A549 (cell line): ENCODE measurements around the gene CAMK1G. TPM values are rescaled to one million over a fixed set of nuclear protein-coding genes. Genes with fewer than 3 reads are reported as not detected.
A peak's percentile ranks its signal among the peaks of the same experiment; 100 is the strongest.

Experiments used
- ATAC-seq, 2 experiments: fragments of 200-7000 bp in 1 of 2; fragments of >200 bp in 1 of 2; cut with Nextera tagmentation in 1 of 2; cut with Tn5 transposase in 1 of 2; 3 replicates each; pipeline versions ENCODE4 v1.8.0 to v1.9.1; 2018 to 2020; ENCODE audit warnings: mild to moderate bottlenecking in 1 of 2, moderate library complexity in 1 of 2
- CTCF ChIA-PET: fragments of 300-600 bp; sonication (Branson Sonifier 250); formaldehyde crosslinking; extraction: SDS; loops from one replicate; lab custom pipeline; 2021; ENCODE audit warnings: antibody characterized with exemption, inconsistent platforms; lab: Yijun Ruan, JAX
- POLR2A ChIA-PET: fragments of 350-600 bp; formaldehyde crosslinking; extraction: SDS; loops from one replicate; lab custom pipeline; 2021; ENCODE audit warnings: antibody characterized with exemption, inconsistent platforms; lab: Yijun Ruan, JAX
- DNase-seq, 2 experiments: peaks; one replicate each; pipeline versions ENCODE4 v3.0.0 to v3.0.0-alpha.2; 2011 to 2016; ENCODE audit warnings: low read depth in 1 of 2, low spot score in 1 of 2
- FAIRE-seq: peaks from 2 replicates; lab custom pipeline; 2011; peaks lifted over from hg19 to GRCh38; lab: Jason Lieb, UNC
- H3K27ac ChIP-seq, 2 experiments: fragments of >200 bp; sonication (Bioruptor Twin); formaldehyde crosslinking; 3 replicates each; pipeline ENCODE4 v1.5.1; 2016 to 2017
- H3K4me1 ChIP-seq: fragments of >200 bp; sonication (Bioruptor Twin); formaldehyde crosslinking; 3 replicates; pipeline ENCODE4 v1.6.1; 2016
- H3K4me2 ChIP-seq: fragments of >200 bp; sonication (Bioruptor Twin); formaldehyde crosslinking; 3 replicates; pipeline ENCODE4 v1.6.1; 2016
- H3K4me3 ChIP-seq: fragments of >200 bp; sonication (Bioruptor Twin); formaldehyde crosslinking; 3 replicates; pipeline ENCODE4 v1.5.1; 2016
- H3K9me3 ChIP-seq: fragments of >200 bp; sonication (Bioruptor Twin); formaldehyde crosslinking; 3 replicates; pipeline ENCODE4 v1.6.1; 2016
- ATOH8 ChIP-seq: fragments of 250-450 bp; sonication (Bioruptor Pico); IDR thresholded peaks from 2 replicates; pipeline ENCODE4 v1.5.0; 2020; ENCODE audit warnings: low read depth, mild to moderate bottlenecking, moderate library complexity
- BCL3 ChIP-seq: fragments of >200 bp; sonication (Bioruptor Twin); formaldehyde crosslinking; IDR thresholded peaks from 3 replicates; pipeline ENCODE4 v1.6.1; 2016
- CBX2 ChIP-seq: fragments of 200-600 bp; sonication (generic); IDR thresholded peaks from 2 replicates; pipeline ENCODE4 v1.6.1; 2016; ENCODE audit warnings: low read depth, mild to moderate bottlenecking, borderline replicate concordance
- CBX8 ChIP-seq: fragments of 200-600 bp; sonication (generic); IDR thresholded peaks from 2 replicates; pipeline ENCODE4 v1.6.1; 2016
- CEBPB ChIP-seq, 2 experiments: fragments of >200 bp in 1 of 2; sonication (Bioruptor Twin) in 1 of 2; formaldehyde crosslinking in 1 of 2; IDR thresholded peaks; 2 replicates each; pipeline ENCODE4 v1.6.1; 2012 to 2016
- ELK1 ChIP-seq: fragments of 150-350 bp; IDR thresholded peaks from 2 replicates; pipeline ENCODE4 v1.6.1; 2014; ENCODE audit warnings: low read depth, mild to moderate bottlenecking, low read length
- FOSL2 ChIP-seq, 2 experiments: fragments of 450-650 bp in 1 of 2; fragments of >200 bp in 1 of 2; sonication (Bioruptor Twin) in 1 of 2; formaldehyde crosslinking; IDR thresholded peaks; 2 replicates each; pipeline versions ENCODE4 v1.5.0 to v1.6.1; 2016 to 2020; ENCODE audit warnings: mild to moderate bottlenecking in 1 of 2, moderate library complexity in 1 of 2
- HMGXB4 ChIP-seq: fragments of 250-450 bp; sonication (Bioruptor Pico); IDR thresholded peaks from 2 replicates; pipeline ENCODE4 v1.5.0; 2021; ENCODE audit warnings: mild to moderate bottlenecking, moderate library complexity, borderline replicate concordance
- JUNB ChIP-seq: fragments of >200 bp; sonication (Bioruptor Twin); formaldehyde crosslinking; IDR thresholded peaks from 2 replicates; pipeline ENCODE4 v1.6.1; 2016
- NFE2L2 ChIP-seq: fragments of 150-350 bp; conservative IDR thresholded peaks from 2 replicates; pipeline ENCODE4 v1.6.1; 2014; ENCODE audit warnings: low read length
- NR3C1 ChIP-seq: fragments of >200 bp; sonication (Bioruptor Twin); formaldehyde crosslinking; IDR thresholded peaks from 3 replicates; pipeline ENCODE4 v1.6.1; 2017
- PHF8 ChIP-seq: fragments of 200-600 bp; sonication (generic); IDR thresholded peaks from 2 replicates; pipeline ENCODE4 v1.6.1; 2016; ENCODE audit warnings: low read depth, mild to moderate bottlenecking, antibody characterized with exemption, moderate library complexity, borderline replicate concordance
- RCOR1 ChIP-seq: fragments of 150-350 bp; IDR thresholded peaks from 2 replicates; pipeline ENCODE4 v1.6.1; 2014; ENCODE audit warnings: antibody characterized with exemption, low read length, low read depth
- REST ChIP-seq: fragments of 200-600 bp; sonication (generic); IDR thresholded peaks from 2 replicates; pipeline ENCODE4 v1.6.1; 2016; ENCODE audit warnings: antibody characterized with exemption, mild to moderate bottlenecking, moderate library complexity
- WGBS: methylation state at CpG from one replicate; pipeline ENCODE4 v1.1.6; 2017; ENCODE audit errors: missing lambda C conversion rate; 5-methylcytosine and 5-hydroxymethylcytosine counted together
- polyA plus RNA-seq, 4 experiments: library from polyadenylated mRNA; depleted of rRNA in 3 of 4; stranded (reverse); fragments of >200 nt; fragmentation: RNase III in 1 of 4; extraction: RNeasy Plus Mini Kit Qiagen cat#74134 plus additional on column Dnase treatment in 1 of 4; gene quantifications; 2 replicates in 3 of 4; 3 replicates in 1 of 4; pipeline ENCODE4 v1.2.3, GENCODE V29; 2011 to 2017
- TF ChIP-seq, protein P1 (sequence below): IDR thresholded peaks from 2 replicates; pipeline ENCODE4 v1.6.1; 2012

The CAMK1G gene
- polyA plus RNA-seq, 2 of the 4 experiments (the other 2 are of a cell fraction) = 0.03 to 0.08 TPM

DNA sequence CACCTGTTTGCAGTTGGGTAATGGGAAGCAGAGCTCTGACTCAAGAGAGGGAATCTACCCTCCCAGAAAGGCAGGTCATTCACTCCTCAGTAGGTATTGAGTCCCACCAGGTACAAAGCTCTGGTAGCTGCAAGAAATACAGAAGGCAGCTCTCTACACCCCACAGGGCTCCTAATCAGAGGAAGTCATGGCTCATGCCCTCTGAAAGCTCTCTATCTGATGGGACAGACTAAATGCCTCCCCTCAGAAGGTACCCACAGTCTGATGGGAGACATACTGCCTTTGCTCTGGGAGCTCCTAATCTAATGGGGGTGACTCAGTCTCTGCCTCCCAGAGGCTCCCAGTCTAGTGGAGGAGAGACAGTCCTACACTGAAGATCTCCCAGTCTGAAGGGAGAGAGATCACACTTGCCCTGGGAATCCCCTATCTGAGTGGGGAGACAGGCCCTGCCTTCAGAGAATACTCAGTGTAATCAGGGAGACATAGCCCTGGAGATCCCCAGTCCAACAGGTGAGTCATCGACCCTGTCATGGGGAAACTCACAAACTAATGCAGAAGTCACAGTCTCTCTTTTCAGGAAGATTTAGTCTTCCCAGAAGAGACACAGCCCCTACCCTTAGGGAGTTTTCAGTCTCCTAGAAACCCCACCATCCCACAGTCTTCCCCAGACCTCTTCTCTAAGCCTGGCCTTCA lies 23.7 kb downstream of the CAMK1G start:
- TF ChIP-seq CBX8 = no peak
- TF ChIP-seq FOSL2 (IDR thresholded peaks at IDR 0.05) = no peak
- peak; percentile 80 for TF ChIP-seq FOSL2 (CRISPR knock-in tag; IDR thresholded peaks at IDR 0.05)
- ATAC-seq (peak; percentile 77 to 84), DNase-seq (peak; percentile 44 to 70), FAIRE-seq (no peak)
- Histone ChIP-seq H3K27ac (peak overlapping the region in 1 of 2 experiments; percentile 57; a peak in 3 of 6 replicates), H3K9me3 (no peaks in the 10 kb centered on the region), H3K4me2 (peak overlapping the region; percentile 43; the same call in 2 of the 3 replicates), H3K4me1 (peaks cover 25% of the 10 kb centered on the region), H3K4me3 (no peak overlapping the region)
- POLR2A ChIA-PET = no interaction called here
- CTCF ChIA-PET = interaction anchor here (0.5 to 5.9 kb wide), 14 partner anchors 12 to 208 kb away, joined by 3 to 31 read pairs (median 4); no protein-coding TSS in a partner anchor
- 0% methylated on average over 1 of the region's 1 CpG for WGBS

- 47% methylated on average over 8 of the region's 8 CpGs for WGBS
- H3K4me2 ChIP-seq = peak overlapping the region; percentile 19; the same call in 1 of the 3 replicates
- H3K27ac ChIP-seq = peak overlapping the region in 1 of 2 experiments; percentile 57; a peak in 2 of 6 replicates
- POLR2A ChIA-PET = no interaction called here
- no peak for TF ChIP-seq ATOH8
- no peak for TF ChIP-seq RCOR1
- TF ChIP-seq HMGXB4 (CRISPR knock-in tag) = no peak
- no peak for TF ChIP-seq JUNB
- TF ChIP-seq CBX2 = no peak
- no peak for TF ChIP-seq NFE2L2
- TF ChIP-seq NR3C1 = no peak
- no peak for TF ChIP-seq BCL3
- TF ChIP-seq, protein P1, sequence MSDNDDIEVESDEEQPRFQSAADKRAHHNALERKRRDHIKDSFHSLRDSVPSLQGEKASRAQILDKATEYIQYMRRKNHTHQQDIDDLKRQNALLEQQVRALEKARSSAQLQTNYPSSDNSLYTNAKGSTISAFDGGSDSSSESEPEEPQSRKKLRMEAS = no peak
- no peak for TF ChIP-seq CBX8
- TF ChIP-seq CEBPB (IDR thresholded peaks at IDR 0.05) = no peak
- TF ChIP-seq PHF8 = no peak
- no peak for TF ChIP-seq REST
- no peak for TF ChIP-seq ELK1
- no peak overlapping the region for H3K4me3 ChIP-seq
- peaks cover 20% of the 10 kb centered on the region; the same call in 2 of the 3 replicates for H3K4me1 ChIP-seq
- ATAC-seq (peak; percentile 27 to 40; a peak in 4 of 6 replicates), FAIRE-seq (no peak), DNase-seq (no peak)
- no peaks in the 10 kb centered on the region for H3K9me3 ChIP-seq
- CTCF ChIA-PET = interaction anchor here (0.5 to 5.9 kb wide), 11 partner anchors 12 to 209 kb away, joined by 3 to 31 read pairs (median 4); no protein-coding TSS in a partner anchor
These were observed 24.3 kb downstream of the CAMK1G start for GRCh38 chr1:209607795-209608178.
